ENCODE results near the gene RAD9B. TPM values are rescaled to one million over a fixed set of nuclear protein-coding genes. Genes with fewer than 3 reads are reported as not detected.
A peak's percentile ranks its signal among the peaks of the same experiment; 100 is the strongest.

RAD9B gene
- total and polyA plus RNA-seq, 2 of the 13 experiments (the other 11 are each of a cell fraction or from before 2014, with no cell fraction given): 0.05 to 0.38 TPM

GRCh38 chr12:110501752-110502738, at the start of gene RAD9B, which contains the start of gene VPS29 (continued):
- TF ChIP-seq TAF1 (CRISPR knock-in tag; IDR thresholded peaks at IDR 0.05) (peak; percentile 91), ZNF549 (CRISPR knock-in tag; IDR thresholded peaks at IDR 0.05) (no peak), ZMYM3 (CRISPR knock-in tag; IDR thresholded peaks at IDR 0.05) (peak; percentile 88), ETV6 (CRISPR knock-in tag; conservative IDR thresholded peaks at IDR 0.05) (peak; percentile 51; the same call in 1 of the 2 replicates), KLF16 (CRISPR knock-in tag; IDR thresholded peaks at IDR 0.05) (peak in 1 of 2 experiments; percentile 87; a peak in 3 of 4 replicates), ZNF253 (CRISPR knock-in tag; IDR thresholded peaks at IDR 0.05; ENCODE audit: borderline replicate concordance) (peak; percentile 90; the same call in 1 of the 2 replicates), NR2F2 (IDR thresholded peaks at IDR 0.05; ENCODE audit: borderline replicate concordance, low read depth) (peak; percentile 33; the same call in 1 of the 2 replicates), NFE2L2 (IDR thresholded peaks at IDR 0.05; ENCODE audit: low read length) (no peak), ZFP91 (CRISPR knock-in tag; IDR thresholded peaks at IDR 0.05; ENCODE audit: borderline replicate concordance) (peak; percentile 96), EEA1 (CRISPR knock-in tag; IDR thresholded peaks at IDR 0.05; ENCODE audit: borderline replicate concordance) (peak; percentile 81; the same call in 1 of the 2 replicates), CAMTA2 (CRISPR knock-in tag; IDR thresholded peaks at IDR 0.05; ENCODE audit: borderline replicate concordance) (no peak; the same call in 1 of the 2 replicates), MLLT10 (CRISPR knock-in tag; IDR thresholded peaks at IDR 0.05) (no peak), YEATS4 (CRISPR knock-in tag; IDR thresholded peaks at IDR 0.05; ENCODE audit: borderline replicate concordance) (peak; percentile 91), ZBTB33 (CRISPR knock-in tag; IDR thresholded peaks at IDR 0.05) (peak; percentile 89), SIN3B (IDR thresholded peaks at IDR 0.05; ENCODE audit: low read length) (peak; percentile 71), ZBTB34 (CRISPR knock-in tag; IDR thresholded peaks at IDR 0.05) (peak; percentile 85)
- TF ChIP-seq, protein P1, sequence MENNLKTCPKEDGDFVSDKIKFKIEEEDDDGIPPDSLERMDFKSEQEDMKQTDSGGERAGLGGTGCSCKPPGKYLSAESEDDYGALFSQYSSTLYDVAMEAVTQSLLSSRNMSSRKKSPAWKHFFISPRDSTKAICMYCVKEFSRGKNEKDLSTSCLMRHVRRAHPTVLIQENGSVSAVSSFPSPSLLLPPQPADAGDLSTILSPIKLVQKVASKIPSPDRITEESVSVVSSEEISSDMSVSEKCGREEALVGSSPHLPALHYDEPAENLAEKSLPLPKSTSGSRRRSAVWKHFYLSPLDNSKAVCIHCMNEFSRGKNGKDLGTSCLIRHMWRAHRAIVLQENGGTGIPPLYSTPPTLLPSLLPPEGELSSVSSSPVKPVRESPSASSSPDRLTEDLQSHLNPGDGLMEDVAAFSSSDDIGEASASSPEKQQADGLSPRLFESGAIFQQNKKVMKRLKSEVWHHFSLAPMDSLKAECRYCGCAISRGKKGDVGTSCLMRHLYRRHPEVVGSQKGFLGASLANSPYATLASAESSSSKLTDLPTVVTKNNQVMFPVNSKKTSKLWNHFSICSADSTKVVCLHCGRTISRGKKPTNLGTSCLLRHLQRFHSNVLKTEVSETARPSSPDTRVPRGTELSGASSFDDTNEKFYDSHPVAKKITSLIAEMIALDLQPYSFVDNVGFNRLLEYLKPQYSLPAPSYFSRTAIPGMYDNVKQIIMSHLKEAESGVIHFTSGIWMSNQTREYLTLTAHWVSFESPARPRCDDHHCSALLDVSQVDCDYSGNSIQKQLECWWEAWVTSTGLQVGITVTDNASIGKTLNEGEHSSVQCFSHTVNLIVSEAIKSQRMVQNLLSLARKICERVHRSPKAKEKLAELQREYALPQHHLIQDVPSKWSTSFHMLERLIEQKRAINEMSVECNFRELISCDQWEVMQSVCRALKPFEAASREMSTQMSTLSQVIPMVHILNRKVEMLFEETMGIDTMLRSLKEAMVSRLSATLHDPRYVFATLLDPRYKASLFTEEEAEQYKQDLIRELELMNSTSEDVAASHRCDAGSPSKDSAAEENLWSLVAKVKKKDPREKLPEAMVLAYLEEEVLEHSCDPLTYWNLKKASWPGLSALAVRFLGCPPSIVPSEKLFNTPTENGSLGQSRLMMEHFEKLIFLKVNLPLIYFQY (CRISPR knock-in tag; IDR thresholded peaks at IDR 0.05; ENCODE audit: borderline replicate concordance): peak; percentile 12
- TF ChIP-seq, protein P2, sequence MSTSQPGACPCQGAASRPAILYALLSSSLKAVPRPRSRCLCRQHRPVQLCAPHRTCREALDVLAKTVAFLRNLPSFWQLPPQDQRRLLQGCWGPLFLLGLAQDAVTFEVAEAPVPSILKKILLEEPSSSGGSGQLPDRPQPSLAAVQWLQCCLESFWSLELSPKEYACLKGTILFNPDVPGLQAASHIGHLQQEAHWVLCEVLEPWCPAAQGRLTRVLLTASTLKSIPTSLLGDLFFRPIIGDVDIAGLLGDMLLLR (CRISPR knock-in tag; IDR thresholded peaks at IDR 0.05): peak; percentile 90

Measured in HepG2 (cell line).